ENCODE measurements around the gene KCNG2.

DNA sequence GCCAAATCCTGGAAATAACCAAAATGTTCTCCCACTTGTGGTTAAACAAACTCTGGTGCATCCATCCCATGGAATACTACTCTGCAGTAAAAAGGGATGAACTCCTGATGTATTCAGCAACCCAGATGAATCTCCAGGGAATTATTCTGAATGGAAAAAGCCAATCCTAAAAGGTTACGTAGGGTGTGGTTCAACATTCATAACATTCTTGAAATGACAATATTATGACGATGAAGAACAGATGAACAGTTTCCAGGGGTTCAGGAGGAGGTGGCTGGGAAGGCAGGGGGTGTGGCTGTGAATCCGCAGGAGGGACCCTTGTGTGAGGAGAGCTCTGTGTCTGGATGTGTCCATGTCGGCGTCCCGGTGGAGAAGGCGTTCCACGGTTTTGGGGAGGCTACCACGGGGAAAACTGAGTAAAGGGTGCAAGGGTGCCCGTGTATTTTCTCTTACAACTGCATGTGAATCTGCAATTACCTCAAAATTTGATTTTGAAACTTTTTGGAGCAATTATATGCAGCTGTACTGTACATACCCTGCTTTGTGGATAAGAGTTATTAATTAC lies 47.3 kb downstream of the KCNG2 start:
- no peak for TF ChIP-seq POLR2A (IDR thresholded peaks at IDR 0.05)
- TF ChIP-seq, protein P1, sequence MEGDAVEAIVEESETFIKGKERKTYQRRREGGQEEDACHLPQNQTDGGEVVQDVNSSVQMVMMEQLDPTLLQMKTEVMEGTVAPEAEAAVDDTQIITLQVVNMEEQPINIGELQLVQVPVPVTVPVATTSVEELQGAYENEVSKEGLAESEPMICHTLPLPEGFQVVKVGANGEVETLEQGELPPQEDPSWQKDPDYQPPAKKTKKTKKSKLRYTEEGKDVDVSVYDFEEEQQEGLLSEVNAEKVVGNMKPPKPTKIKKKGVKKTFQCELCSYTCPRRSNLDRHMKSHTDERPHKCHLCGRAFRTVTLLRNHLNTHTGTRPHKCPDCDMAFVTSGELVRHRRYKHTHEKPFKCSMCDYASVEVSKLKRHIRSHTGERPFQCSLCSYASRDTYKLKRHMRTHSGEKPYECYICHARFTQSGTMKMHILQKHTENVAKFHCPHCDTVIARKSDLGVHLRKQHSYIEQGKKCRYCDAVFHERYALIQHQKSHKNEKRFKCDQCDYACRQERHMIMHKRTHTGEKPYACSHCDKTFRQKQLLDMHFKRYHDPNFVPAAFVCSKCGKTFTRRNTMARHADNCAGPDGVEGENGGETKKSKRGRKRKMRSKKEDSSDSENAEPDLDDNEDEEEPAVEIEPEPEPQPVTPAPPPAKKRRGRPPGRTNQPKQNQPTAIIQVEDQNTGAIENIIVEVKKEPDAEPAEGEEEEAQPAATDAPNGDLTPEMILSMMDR (IDR thresholded peaks at IDR 0.05) = no peak
